ENCODE results near the gene PDPN.

DNA sequence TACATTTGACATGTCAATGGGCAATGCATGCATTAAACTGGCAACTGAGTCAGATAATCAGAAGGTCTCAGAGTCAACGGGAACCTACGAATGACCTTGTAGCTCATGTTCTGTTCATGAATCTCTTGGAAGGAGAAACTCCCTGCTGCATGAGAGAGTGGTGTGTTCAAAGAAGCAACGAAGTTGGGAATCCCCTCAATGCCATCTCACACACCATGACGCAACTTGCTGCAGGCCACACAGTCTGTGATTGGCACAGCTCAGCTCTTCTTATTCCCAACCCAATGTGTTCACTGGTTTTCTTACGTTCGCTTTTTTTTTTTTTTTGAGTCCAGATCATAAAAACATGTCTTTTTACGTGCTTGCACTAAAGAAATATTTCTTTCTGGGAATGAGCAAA lies 62.9 kb downstream of the PDPN start:
- TF ChIP-seq, protein P1, sequence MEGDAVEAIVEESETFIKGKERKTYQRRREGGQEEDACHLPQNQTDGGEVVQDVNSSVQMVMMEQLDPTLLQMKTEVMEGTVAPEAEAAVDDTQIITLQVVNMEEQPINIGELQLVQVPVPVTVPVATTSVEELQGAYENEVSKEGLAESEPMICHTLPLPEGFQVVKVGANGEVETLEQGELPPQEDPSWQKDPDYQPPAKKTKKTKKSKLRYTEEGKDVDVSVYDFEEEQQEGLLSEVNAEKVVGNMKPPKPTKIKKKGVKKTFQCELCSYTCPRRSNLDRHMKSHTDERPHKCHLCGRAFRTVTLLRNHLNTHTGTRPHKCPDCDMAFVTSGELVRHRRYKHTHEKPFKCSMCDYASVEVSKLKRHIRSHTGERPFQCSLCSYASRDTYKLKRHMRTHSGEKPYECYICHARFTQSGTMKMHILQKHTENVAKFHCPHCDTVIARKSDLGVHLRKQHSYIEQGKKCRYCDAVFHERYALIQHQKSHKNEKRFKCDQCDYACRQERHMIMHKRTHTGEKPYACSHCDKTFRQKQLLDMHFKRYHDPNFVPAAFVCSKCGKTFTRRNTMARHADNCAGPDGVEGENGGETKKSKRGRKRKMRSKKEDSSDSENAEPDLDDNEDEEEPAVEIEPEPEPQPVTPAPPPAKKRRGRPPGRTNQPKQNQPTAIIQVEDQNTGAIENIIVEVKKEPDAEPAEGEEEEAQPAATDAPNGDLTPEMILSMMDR (IDR thresholded peaks at IDR 0.05; ENCODE audit: control extremely low read depth in 1 of 3, insufficient read depth in 1 of 3, low read depth in 1 of 3, low read length in 3 of 3) = no peak
- TF ChIP-seq TCF12 (IDR thresholded peaks at IDR 0.05; ENCODE audit: low read depth, low read length) (no peak), POLR2A (IDR thresholded peaks at IDR 0.05; ENCODE audit: control extremely low read depth in 1 of 2, low read depth in 2 of 2, low read length in 2 of 2) (no peak), HDAC2 (IDR thresholded peaks at IDR 0.05; ENCODE audit: borderline replicate concordance in 1 of 2, low read depth in 2 of 2, low read length in 2 of 2) (no peak), RNF2 (IDR thresholded peaks at IDR 0.05; ENCODE audit: borderline replicate concordance, low read depth, low read length, missing control alignments, poor library complexity, severe bottlenecking) (no peak), CBX8 (IDR thresholded peaks at IDR 0.05; ENCODE audit: borderline replicate concordance, low read depth, low read length) (no peak), CEBPB (IDR thresholded peaks at IDR 0.05; ENCODE audit: low read depth, low read length) (no peak), NRF1 (IDR thresholded peaks at IDR 0.05; ENCODE audit: low read depth, low read length) (no peak)
- TF ChIP-seq, protein P2, sequence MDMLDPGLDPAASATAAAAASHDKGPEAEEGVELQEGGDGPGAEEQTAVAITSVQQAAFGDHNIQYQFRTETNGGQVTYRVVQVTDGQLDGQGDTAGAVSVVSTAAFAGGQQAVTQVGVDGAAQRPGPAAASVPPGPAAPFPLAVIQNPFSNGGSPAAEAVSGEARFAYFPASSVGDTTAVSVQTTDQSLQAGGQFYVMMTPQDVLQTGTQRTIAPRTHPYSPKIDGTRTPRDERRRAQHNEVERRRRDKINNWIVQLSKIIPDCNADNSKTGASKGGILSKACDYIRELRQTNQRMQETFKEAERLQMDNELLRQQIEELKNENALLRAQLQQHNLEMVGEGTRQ (IDR thresholded peaks at IDR 0.05; ENCODE audit: low read length) = no peak
